Ecto neural progenitor cell (in vitro differentiated cells): ENCODE measurements around the gene PAM.

Experiments used
- DNase-seq: peaks from one replicate; pipeline ENCODE4 v3.0.0-alpha.2; 2018; ENCODE audit warnings: low spot score

PAM gene

GRCh38 chr5:102781786-102782185, 26.7 kb downstream of the PAM start:
- no peak for DNase-seq

DNA sequence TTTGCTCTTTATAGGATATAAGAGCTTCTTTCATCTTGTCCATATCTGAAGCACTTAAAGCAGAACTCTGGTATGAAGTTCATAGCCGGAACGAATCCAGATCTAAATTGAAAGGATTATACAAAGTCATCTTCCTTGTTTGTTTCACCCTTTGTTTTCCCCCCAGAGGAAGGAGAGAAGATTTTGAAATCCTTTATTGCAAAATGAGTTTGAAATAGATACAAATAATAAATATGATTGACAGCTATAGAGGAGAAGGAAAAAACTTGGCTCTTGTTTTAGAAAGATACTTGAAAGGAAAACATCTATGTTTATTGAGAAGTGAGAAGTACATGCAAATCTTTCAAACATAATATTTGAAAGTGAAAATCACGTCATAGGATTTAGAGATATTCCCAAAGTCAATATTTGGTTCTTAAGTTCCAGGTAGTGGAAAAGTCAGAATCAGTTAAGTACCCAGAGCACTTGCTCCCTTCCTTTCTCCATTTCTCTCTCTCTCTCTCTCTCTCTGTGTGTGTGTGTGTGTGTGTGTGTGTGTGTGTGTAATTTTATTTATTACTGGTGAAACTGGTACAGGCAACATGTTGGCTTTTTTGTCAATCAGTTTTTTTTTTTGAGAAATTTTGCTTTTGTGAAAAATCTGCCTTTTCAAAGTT, 27.2 kb downstream of the PAM start:
- DNase-seq, result no peak

DNA sequence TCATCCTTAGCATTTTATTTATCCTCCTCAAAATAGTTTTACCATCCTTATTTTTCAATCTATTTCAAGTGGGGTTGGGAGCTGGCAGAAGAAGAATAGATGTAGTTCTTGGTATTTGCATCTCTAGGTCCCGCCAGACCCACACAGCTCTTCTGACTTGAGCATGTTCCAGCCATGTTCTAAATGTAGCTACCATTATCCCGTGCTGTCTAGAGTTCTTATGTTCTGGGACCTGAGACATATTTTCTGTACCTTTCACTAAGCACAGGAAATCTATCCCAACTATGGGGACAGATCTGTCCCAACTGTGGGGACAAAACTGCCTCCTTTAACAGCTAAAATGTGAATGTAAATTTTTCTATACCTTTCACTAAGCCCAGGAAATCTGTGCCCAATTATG, 32.0 kb downstream of the PAM start:
- no peak for DNase-seq

GRCh38 chr5:102788788-102789187, 33.7 kb downstream of the PAM start:
- no peak for DNase-seq

DNA sequence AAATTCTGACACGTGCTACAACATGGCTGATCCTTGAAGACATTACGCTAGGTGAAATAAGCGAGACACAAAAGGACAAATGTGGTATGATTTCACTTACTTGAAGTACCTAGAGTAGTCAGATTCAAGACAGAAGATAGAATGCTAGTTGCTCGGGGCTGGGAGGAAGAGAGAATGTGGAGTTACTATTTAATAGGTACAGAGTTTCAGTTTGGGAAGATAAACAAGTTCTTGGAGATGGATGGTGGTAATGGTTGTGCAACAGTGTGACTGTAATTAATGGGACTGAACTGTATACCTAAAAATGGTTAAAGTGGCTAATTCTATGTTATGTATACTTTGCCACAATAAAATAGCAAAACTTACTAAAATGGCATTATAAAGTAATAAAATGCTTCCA, 34.4 kb downstream of the PAM start:
- DNase-seq, result no peak

GRCh38 chr5:102790748-102791147, 35.6 kb downstream of the PAM start:
- DNase-seq, result no peak

- no peak for DNase-seq
Measured at GRCh38 chr5:102792705-102793104, 37.6 kb downstream of the PAM start.

GRCh38 chr5:102794047-102794446, 38.9 kb downstream of the PAM start:
- DNase-seq, result no peak

DNA sequence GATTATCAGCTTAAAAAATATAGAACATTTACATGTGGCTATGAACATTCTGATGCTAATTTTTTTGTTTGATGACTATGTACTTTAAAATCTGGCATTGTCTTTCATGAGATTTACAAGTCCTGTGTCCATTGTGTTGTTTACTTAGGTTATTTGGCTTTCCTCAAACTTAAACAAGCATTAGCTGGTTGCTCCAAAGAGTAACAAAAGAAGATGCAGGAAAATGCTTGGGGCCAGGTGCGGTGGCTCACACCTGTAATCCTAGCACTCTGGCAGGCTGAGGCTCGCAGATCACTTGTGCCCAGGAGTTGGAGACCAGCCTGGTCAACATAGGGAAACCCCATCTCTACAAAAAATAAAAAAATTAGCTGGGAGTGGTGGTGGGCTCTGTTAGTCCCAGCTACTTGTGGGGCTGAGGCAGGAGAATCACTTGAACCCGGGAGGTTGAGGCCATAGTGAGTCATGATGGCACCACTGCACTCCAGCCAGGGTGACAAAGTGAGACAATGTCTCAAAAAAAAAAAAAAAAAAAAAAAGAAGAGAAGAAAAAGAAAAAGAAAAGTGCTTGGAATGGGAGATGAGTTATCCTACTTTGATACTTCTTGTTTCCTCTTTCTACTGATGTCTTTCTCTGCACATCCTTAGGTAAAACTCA, 39.7 kb downstream of the PAM start:
- DNase-seq, result no peak

- no peak for DNase-seq
Measured at GRCh38 chr5:102795526-102795925, 40.4 kb downstream of the PAM start.

GRCh38 chr5:102796009-102796408, 40.9 kb downstream of the PAM start:
- DNase-seq, result no peak

GRCh38 chr5:102796498-102796897, 41.4 kb downstream of the PAM start:
- no peak for DNase-seq

- no peak for DNase-seq
Measured at GRCh38 chr5:102797322-102797884, 42.3 kb downstream of the PAM start.

DNA sequence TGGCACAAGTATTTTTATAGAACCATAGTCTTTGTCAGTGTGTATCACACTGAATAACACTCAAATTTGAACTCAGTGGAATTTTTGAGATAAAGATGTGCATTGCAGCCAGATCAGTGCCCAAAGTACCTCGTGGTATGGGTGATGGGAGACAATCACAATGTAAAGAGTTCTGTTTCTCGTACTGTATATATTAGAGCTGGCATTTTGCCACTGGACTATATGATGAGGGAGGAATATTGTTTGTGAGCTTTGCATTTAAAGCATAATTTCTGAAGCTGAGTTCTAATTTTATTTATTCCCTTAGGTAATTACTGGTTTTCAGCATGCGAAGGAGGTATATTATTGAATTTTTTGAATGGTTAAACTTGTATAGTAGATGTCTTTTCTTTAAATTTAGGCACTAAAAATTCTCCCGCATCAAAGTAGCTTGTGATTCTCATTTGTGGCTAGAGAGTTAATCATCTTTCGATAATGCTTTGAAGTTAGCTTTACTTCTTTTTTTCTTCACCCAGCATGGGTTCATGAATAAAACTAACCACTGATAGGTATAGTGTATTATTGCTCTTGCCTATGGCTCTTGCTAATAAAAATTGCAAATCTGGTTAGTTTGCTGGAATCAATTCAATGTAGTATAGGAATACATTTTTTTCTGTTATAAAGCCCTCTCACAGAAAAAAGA, 43.1 kb downstream of the PAM start:
- no peak for DNase-seq

DNA sequence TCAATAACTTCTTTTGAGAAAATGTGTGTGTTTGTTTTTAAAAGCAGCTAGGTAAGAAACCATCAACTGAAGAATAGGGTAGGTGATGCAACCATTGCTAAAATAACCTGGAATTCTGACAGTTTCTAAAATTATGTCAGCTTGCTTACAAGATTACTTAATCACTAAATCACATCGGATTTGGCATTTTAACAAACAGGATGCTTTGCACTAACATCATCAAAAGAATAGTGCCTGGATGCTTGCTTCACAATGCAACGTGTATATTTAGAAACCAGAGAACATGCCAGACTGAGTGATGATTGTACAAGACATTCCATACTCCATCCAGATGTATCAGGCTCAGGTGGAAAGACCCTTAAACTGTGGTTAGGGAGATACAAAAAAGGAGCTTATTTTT, 43.9 kb downstream of the PAM start:
- no peak for DNase-seq

DNA sequence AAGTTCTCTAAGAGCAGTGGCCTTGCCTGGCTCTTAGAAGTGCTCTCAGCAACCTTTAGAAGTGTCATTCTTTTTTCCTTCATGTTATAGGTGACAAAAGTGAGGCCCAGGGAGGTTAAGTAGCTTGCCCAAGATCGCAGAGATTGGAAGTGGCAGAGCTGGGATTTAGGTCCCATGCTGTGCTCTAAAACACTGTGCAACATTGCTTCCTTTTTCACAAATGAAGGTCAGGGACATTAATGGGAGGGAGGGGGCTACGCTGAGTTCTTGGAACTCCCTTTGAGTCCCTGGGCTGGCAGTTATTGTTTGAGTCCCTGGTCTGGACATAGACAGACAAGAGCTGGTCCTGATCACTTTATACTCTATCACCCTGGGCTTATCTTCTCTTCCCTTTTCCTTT, 45.3 kb downstream of the PAM start:
- DNase-seq, result no peak

- no peak for DNase-seq
Measured at GRCh38 chr5:102801371-102801770, 46.3 kb downstream of the PAM start.

- DNase-seq, result no peak
Measured at GRCh38 chr5:102802708-102803458, 47.8 kb downstream of the PAM start.

DNA sequence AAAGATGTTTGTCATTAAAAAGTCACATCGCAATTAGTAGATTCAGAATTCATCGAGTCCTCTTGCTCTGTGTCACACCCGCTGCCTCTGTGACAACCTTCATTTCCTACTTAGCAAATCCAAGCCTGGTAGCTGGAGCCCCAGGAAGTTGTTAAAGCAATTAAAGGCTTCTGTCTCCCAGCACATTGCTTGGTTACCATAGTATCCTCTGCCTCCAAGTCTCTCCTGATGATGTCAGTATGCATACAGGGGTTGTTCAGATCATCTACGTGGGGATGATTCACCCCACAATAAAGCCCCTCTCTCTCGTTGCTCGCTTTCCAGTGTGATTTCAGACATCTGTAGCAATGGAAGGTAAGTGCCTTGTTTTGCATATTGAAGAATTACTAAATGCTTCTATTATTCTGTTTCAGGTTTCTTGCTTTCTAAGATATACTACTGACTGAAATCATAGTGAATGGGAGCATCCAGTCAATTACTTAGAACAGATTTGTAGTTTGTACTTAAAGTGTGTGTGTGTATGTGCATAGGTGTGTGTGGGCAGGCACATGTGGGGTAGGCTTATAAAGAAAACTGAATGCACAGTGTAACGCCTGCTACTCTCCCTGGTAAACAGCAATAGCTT, 52.9 kb downstream of the PAM start:
- no peak for DNase-seq

DNA sequence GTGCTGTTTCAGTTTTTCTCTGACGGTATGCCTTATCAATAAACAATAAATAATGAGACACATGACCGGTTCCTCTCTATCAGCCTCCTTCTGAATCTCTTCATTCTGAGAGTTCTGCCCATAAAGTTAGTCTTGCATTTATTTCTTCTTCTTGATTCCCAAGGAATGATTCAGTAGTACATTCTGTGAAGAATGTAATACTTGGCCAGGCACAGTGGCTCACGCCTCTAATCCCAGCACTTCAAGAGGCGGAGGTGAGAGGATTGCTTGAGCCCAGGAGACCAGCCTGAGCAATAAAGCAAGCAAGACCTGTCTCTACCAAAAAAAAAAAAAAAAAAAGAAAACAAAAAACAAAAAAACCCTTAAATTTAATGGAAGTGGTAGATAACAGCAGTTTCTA, 53.9 kb downstream of the PAM start:
- DNase-seq, result no peak

DNA sequence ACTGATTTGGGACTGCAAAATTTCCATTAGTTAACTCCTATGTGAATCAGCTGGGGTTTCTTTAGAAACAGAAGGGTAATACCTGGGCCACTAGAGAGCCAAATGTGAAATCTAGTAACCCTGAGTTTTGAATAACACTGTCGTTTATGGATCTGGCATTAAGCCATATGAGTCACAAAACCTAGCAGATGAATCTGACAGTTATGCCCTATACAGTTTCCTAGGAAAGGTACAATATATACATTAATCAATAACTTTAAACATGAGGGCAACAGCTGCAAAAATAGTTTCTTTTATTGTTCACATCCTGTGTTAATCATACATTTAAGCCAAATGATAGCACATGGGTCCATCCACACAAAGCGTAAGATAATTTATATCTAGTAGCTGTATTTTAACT, 56.9 kb downstream of the PAM start:
- no peak for DNase-seq

GRCh38 chr5:102813740-102814139, 58.6 kb downstream of the PAM start:
- no peak for DNase-seq
